A172 (cell line): ENCODE measurements around the gene GRIA4. TPM values are rescaled to one million over a fixed set of nuclear protein-coding genes. Genes with fewer than 3 reads are reported as not detected.
"Not testable (repeated sequence)": the region's sequence is repeated elsewhere in the genome, so short reads cannot be mapped to it uniquely, and the experiment has no call there.

ENCODE experiments used
- DNase-seq: peaks from one replicate; pipeline ENCODE4 v3.0.0-alpha.2; 2015; ENCODE audit warnings: low spot score
- total RNA-seq: library from RNA; depleted of rRNA; stranded (reverse); fragments of >200 nt; shearing (Covaris generic); gene quantifications from 2 replicates; pipeline ENCODE4 v1.2.3, GENCODE V29; 2014

GRIA4 gene
- total RNA-seq, 1 experiment from 2014 or later, result not detected

DNA sequence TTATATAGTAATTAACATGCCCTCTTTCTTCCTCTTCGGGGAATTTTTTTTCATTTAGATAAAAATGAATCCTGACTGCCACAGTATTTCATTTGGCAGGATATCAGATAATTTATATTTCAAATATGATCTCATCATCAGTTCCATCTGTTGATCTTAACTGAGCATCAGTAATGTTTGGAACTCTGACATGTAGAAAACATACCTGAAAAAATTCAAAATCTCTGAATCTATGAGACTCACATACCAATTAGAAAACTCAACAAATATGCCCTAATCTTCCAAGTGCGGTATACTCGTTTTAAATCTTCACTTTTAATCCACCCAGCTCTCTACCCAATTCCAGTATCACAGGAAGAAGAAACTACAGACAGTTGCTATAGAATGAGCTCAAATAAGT is 250.2 kb downstream of the GRIA4 start:
- DNase-seq, result no peak

DNA sequence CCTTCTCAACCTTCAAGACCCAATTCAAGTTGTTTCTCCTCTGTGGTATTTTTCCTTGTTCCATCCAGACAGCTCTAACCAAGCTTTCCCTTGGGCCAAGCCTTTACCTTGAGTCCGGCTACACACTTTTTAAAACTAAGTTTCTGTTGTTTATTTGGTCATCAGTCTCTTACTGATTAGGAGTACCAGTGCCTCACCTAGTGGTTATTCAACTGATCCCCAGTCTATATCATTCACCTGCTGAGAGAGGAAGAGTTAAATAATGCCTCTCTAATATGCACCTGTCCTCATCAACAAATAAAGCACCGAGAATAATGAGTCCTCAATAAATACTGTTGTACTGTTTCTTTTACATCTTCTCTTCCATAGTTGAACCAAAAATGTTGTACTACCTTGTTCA is 251.4 kb downstream of the GRIA4 start:
- DNase-seq, result no peak

DNA sequence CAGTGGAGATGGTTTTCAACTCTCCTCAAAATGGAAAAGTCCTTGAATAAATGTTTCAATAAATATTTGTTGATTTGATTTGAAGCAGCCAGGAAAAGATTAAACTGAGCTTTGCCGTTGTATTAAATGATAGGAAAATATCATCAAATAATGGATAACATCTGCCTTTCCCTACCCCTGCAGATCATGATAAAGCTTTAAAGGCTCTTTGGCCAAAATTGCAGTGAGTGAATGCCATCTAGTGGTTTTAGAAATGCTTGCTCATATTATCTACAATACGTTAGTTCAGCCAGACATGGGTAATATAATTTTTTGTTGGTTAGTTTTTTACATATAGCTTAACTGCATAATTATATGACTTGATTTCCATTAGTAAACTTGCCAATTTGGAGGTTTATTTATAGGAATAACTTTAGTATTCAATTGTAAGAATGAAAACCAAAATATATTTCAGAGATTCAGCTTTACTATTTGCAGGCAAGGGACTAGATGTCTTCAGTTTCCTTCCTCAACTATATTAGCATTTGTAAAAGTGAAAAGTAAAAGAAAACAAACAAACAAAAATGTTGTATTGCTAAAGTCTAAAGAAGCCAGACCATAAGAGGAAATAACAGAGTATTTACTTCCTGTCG is 253.0 kb downstream of the GRIA4 start:
- DNase-seq, result peak; percentile 11

DNA sequence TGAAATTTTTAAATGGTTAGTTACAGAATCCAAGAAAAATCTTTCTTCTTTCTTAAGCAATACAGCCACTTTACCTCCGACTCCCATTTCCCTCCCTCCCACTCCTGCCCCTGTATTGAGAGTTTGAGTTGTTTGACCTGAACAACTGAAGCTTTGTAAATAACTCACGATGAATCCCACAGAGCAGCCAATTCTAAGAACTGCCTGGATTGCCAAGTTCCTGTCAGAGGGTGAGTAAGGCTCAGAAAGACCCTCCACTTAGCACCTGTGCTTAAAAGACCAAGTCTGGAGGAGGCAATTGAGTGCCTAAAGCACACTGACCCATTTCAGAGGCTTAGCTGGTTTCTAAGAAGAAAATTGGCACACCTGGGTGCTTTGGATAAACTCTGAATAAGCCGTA is 253.7 kb downstream of the GRIA4 start:
- DNase-seq, result no peak

DNA sequence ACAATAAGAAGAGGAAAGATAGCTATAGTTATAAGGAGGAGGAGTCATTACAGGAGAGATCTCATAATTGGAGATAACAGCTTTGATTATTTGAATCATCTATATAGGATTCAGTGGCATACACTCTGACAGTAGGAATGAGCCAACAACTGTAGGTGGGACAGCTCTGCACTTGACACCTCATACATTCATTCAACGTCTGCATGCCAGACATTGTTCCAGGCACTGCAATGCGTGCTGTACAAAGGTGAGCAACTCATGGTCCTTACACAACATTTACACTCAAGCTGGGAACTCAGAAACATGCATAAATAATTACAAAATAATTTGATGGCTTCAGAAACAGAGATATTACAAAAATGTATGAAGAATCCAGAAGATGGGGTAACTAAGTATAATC is 257.9 kb downstream of the GRIA4 start:
- DNase-seq, result no peak

DNA sequence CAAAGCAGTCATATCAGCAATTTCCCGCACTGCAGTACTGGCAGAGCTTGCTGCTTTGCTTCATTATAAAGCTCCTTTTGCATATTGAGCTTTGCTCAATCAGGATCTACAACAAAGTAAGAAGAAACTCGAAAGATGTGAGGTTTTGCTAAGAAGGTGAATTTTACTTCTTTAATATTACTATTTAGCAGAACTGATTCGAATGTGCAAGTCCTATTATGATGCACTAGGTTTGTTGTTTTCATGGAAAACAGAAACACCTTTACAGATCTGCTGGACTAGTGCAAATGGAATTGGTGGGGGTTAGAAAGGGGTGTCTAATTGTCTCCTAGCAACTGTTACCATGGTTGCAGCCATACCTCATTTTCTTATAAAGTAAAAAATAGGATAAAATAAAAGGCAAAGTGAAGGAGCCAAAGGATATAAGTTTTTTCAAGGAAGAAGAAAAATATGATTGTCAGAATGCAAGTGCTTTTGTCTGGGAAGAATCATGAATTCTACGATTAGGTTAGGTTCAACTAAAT is 259.0 kb downstream of the GRIA4 start:
- no peak for DNase-seq

DNA sequence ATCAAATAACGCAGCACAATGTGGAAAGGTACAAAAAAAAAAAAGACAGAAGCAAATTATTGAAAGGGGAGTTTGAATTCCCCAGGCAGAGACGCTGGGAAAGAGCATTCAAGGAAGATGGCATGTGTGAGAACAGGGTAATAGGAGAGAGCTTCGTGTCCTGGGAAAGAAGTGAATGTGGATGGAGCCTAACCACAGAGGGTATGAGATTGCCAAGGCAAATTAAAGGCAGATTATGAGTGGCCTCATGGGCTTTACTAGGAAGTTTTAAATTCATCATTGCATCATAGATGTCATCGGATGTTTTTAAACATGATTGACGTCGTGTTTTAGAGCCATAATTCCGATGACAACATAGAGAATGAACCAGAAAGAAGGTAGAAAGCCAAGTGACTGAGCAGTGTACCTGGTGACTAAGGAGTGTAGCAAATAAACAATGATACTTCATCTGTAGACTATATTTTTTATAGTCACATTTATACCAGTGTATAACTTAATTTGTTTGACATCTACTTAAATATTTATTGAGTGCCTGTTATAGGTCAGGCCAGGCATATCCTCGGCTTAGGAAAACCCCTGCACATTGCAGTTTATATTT is 260.7 kb downstream of the GRIA4 start:
- no peak for DNase-seq

DNA sequence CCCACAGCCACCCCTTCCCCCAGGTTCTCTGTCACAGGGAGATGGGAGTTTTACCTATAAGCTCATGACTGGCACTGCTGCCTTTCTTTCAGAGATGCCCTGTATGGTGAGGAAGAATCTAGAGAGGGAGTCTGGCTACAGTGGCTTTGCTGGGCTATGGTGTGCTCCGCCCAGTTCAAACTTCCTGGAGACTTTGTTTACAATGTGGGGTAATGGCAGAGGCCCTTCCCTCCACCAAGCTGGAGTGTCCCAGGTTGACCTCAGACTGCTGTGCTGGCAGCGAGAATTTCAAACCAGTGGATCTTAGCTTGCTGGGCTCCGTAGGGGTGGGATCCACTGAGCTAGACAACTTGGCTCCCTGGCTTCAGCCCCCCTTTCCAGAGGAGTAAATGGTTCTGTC is 268.6 kb downstream of the GRIA4 start:
- DNase-seq, result no peak

DNA sequence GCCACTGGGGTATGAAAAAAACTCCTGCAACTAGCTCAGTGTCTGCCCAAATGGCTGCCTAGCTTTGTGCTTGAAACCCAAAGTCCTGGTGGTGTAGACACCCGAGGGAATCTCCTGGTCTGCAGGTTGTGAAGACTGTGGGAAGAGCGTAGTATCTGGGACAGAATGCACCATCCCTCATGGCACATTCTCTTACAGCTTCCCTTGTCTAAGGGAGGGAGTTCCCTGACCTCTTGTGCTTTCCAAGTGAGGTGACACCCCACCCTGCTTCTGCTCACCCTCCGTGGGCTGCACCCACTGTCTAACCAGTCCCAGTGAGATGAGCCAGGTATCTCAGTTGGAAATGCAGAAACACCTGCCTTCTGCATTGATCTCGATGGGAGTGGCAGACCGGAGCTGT is 269.1 kb downstream of the GRIA4 start:
- DNase-seq, result not testable (repeated sequence)

DNA sequence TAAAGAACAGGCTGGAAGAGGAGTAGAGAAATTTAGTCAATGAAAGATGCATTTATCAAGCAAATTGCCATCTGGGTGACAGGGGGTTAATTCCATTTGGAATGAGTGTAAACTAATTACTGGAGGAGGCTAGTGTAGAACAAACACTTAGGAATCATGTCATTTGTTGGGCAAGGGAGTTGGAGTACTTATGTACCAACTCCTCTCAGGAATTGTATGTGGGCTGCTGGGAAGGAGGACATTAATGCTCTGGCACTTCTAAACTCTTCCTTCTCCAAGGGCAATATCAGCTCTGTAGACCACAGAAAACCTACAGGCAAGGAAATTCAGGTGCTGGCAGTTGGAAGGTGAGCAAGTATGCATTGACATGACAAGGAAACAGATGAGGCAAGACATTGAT is 271.2 kb downstream of the GRIA4 start:
- no peak for DNase-seq

DNA sequence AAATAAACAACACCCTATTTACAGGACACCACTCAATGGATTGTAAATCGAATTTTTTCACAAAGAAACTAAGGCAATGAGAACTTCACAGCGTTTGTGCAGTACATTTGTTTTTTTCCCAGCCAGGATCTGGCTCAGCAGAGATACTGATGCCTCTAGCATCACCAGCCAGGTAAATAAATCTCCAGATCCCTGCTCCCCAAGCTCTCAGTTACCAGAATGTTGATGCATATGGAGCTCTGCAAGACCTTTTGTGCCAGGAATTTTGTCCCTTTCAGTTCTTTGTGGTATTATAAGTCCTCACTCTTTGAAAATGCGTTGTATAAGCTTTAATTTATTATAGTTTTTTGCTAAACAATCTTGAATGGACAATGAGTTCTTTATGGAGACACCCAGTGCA is 274.6 kb downstream of the GRIA4 start:
- DNase-seq, result no peak

DNA sequence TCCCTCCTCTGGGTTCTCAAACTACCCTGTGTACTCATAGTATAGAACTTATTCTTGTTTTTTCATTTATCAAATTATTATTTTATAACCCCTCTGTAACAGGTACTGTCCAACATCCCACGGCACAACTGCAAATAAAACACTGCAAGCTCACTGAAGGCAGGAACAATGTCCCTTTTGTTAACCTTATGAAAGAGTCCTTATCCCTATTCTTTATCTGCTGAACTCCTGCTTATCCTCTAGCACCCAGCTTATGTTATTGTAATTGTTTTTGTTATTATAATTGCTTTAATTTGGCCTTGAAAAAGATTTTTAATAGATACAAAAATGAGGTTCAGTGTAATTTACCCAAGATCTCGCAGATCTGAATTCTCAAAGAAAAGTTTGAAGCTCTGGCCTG is 281.8 kb downstream of the GRIA4 start:
- no peak for DNase-seq

DNA sequence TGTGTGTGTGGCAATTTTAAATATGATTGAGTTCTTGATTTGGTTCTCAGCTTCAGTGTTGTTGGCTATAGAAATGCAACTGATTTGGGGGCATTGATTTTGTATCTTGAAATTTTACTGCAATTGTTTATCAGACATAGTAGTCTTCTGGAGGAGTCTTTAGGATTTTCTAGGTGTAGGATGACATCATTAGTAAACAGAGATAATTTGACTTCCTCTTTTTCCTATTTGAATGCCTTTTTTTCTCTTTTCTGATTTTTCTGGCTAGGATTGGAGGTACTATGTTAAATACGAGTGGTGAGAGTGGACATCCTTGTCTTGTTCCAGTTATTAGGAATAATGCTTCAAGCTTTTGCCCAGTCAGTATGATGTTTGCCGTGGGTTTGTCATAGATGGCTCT is 287.3 kb downstream of the GRIA4 start:
- DNase-seq, result no peak

DNA sequence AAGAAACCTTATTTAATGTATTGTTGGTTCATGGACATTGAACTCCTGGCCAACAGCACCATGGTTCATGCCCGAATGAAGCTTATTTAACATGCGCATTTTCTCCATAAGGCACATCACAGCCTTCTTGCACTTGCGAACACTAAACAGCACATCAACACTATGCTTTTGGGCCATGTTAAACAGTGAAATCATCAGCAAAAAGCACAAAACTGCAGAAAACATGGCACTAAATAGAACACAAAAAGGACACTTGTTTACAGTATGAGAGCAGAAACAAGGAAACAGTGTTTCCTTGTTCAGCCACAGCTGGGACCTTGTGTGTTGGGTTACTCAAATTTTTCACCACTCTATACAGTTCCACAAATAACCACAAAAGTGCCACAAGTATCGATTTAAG is 289.9 kb downstream of the GRIA4 start:
- DNase-seq, result no peak

DNA sequence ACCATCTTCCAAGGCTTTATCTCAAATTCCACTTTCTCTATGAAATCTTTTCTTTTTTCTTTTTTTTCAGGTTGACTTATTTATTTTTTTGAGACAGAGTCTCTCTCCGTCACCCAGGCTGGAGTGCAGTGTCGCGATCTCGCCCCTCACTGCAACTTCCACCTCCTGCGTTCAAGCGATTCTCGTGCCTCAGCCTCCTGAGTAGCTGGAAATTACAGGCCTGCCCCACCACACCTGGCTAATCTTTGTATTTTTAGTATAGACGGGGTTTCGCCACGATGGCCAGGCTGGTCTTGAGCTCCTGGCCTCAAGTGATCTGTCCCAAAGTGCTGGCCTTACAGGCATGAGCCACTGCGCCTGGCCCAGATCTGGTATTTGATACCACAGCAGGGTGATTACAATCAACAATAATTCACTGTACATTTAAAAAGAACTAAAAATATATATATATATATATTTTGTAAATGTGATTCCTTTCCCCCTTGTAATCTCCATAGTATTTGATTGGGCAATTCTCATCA is 290.7 kb downstream of the GRIA4 start:
- no peak for DNase-seq

DNA sequence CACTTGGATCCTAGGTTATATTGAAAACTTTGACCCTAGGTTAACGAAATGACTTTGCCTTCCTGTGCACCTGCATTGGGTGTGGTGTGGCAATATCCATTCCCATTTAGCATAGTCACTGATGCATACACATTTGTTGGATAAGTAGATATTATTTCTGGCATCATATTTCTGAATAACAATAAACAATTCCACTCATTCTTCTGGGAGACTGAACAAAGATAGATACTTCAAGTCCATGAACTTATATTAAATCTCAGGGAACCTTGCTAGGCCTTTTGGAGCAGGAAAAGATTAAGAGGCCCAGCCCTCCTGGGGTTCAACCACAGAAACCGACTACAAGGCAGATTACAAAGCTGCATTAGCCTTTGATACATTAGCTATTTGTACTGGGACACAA is 293.2 kb downstream of the GRIA4 start:
- no peak for DNase-seq

DNA sequence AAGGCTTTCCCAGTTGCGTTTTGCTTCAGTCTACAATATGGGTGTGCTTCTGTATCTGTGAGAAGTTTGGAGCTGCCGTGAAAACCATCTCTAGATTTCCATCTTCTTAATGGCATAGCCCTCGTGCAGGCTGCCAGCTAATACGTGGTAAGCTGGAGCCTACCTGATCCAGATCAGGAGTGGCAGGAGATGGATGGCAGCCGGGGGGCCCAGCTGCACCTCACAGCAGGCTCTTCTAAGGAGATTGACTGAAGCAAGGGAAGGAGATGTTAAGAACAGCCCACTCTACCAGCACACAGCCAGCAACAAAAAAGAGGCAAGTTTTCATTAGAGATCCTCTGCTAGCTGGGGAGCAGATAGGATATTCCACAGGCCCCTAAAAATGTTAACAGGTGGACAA is 296.6 kb downstream of the GRIA4 start:
- DNase-seq, result no peak

DNA sequence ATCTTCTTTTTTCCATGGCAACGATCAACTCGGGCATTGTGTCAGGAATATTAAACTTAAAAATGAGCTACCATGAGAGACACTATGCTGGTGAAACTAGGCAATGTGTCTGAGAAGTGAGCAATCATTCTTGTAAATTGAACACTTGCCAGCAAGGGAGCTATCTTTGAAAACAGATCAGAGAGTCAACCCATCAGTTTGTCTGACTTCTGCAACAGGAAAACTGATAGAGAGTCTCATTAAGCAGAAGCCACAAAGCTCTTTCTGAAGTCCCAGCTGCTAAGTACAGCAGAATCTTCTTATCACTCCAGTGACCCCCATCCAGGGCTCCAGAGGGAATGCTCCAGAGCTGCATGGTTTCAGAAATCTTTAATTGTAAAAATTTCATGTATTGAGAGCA is 297.4 kb downstream of the GRIA4 start:
- no peak for DNase-seq

DNA sequence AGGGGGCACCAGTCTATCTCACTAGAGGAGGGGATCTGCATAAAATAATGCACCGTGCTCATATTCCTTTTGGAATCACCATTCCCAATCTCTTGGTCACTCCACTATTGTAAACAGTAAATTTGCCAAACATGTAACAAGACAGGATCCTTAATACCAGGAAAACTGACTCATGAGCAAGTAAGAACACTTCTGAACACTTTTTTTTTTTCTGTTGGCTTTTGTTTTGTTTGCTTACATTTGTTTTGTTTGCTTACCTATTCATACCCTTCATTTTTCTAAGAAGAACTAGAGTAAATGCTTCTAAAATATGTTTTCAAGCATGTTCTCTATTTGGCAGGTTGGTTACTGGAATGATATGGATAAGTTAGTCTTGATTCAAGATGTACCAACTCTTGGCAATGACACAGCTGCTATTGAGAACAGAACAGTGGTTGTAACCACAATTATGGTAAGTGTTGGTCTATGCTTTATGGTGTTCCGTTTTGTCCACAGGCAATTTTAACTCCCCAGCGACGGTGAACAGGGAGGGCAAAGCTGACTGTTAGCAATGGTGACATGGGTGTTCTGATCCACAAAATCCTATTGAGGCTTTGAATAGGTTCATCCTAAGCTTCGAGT is 300.3 kb downstream of the GRIA4 start:
- no peak for DNase-seq

DNA sequence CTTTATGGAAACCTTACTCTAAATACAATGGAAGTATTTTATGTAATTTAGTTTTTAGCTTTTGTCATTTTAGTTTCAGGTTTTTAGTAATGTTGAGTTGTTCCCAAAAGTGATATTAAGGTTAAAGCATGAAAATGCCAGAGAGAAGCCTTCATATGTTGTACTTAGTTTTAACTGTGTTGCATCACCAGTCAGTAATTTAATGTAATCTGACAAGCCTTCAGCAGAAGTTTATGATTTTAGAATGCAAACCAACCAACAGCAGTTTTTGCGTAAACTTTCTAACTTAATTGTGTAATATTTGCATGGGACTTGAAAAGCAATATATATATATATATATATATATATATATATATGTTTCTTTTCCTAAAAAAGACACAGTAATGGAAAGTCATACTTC is 301.6 kb downstream of the GRIA4 start:
- no peak for DNase-seq

DNA sequence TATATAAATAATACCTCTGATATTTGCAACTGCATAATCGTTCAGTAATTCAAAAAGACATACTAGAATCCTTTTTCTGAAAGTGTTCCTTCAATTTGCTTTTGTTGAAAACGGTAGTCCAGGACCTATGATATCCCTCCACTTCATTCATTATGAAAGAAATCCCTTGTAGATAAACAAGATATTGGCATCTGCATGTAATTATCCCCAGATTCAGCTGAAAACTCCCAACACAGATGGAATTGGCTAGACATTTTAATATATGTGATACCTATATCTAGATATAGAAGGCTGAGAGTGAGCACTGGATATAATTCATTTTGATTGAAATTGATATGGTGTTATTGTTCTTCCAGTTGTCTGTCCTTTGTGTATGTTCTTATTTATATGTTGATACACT is 302.8 kb downstream of the GRIA4 start:
- no peak for DNase-seq

DNA sequence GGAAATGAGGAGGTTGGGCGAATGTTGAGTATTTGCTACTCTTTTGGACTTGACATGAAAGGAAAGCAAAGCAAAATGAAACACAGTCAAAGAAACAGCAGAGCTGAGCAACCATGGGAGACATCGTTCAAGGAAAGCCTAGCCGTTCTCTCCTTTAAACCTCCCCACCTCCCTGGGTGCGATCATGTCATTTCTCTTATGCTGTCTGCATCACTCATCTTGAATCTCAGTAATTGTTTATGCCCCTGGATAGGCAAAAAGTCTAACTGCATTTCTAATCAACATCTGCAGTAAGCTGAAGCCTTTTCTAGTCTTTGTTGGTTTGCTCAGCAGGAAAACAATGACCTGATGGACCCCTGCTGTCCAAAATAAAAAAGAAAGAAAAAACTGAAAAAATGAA is 305.1 kb downstream of the GRIA4 start:
- no peak for DNase-seq

DNA sequence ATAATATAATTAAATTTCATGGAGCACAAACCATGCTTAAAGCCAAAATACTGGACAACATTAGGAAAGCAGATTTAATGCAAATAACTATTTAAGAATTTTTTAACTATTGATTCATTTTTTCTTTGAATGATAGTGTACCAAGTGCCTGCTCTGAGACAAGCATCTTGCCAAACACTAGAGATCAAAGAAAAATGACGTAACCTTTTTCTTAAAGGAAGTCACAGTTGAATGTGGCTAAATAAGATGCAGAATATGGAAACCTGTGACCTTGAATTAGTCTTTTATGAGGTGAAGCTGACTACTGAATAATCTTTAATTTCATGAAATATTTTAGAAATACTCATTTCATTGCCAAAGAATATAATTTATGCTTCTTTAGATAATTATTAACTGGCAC is 308.2 kb downstream of the GRIA4 start:
- DNase-seq, result no peak
